Suprapubic skin (tissue), 3 donors: ENCODE data around the gene RAB1A.

ENCODE experiments used
- POLR2A ChIP-seq, 2 donors: fragments of 450-650 bp; IDR thresholded peaks; one replicate each; pipeline ENCODE4 v1.6.1; 2017; ENCODE audit warnings: antibody characterized with exemption in 2 of 2, mild to moderate bottlenecking in 2 of 2, moderate library complexity in 2 of 2
- TF ChIP-seq, protein P1 (sequence below), 2 donors: fragments of 200-600 bp in 1 of 2; fragments of 450-650 bp in 1 of 2; sonication (generic) in 1 of 2; IDR thresholded peaks; one replicate each; pipeline ENCODE4 v1.5.1; 2016 to 2019; ENCODE audit warnings: antibody characterized with exemption in 2 of 2, mild to moderate bottlenecking in 1 of 2, moderate library complexity in 1 of 2

DNA sequence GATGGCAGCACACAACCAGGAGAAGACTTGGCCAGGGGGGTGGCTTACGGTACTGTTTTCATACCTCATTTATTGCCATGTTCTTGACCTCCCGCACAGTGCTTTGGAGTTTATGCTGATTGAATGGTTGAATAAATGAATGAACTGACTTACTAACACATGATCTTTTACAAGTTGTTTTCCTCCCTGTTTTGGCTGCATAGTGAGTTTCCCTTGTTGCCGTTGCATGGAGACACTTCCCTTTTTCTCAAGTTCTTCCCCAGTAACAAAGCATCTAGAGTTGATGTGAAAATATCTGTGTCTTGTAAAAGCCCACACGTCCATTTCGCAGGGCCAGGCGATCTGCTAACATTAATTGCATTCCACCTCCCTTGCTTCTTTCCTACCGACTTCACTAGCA lies 35.7 kb upstream of the RAB1A start:
- TF ChIP-seq, protein P1, sequence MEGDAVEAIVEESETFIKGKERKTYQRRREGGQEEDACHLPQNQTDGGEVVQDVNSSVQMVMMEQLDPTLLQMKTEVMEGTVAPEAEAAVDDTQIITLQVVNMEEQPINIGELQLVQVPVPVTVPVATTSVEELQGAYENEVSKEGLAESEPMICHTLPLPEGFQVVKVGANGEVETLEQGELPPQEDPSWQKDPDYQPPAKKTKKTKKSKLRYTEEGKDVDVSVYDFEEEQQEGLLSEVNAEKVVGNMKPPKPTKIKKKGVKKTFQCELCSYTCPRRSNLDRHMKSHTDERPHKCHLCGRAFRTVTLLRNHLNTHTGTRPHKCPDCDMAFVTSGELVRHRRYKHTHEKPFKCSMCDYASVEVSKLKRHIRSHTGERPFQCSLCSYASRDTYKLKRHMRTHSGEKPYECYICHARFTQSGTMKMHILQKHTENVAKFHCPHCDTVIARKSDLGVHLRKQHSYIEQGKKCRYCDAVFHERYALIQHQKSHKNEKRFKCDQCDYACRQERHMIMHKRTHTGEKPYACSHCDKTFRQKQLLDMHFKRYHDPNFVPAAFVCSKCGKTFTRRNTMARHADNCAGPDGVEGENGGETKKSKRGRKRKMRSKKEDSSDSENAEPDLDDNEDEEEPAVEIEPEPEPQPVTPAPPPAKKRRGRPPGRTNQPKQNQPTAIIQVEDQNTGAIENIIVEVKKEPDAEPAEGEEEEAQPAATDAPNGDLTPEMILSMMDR (IDR thresholded peaks at IDR 0.05) = no peak
- TF ChIP-seq POLR2A (IDR thresholded peaks at IDR 0.05) = no peak
